ENCODE measurements around the gene HDAC8. TPM values are rescaled to one million over a fixed set of nuclear protein-coding genes. Genes with fewer than 3 reads are reported as not detected.
A peak's percentile ranks its signal among the peaks of the same experiment; 100 is the strongest.

HDAC8 gene
- total RNA-seq, 4 donors from 2014 or later: 16.3 to 27.0 (median 20.2) TPM

- H3K9me3 ChIP-seq: no peaks in the 10 kb centered on the region
- TF ChIP-seq POLR2AphosphoS5 (IDR thresholded peaks at IDR 0.05) (no peak), POLR2A (IDR thresholded peaks at IDR 0.05) (no peak), CTCF (IDR thresholded peaks at IDR 0.05) (no peak), EP300 (IDR thresholded peaks at IDR 0.05) (no peak)
- H3K36me3 ChIP-seq: no peaks in the 10 kb centered on the region
- peak overlapping the region; percentile 61 for H3K4me3 ChIP-seq
- H3K27me3 ChIP-seq: peaks cover 26% of the 10 kb centered on the region
- 23% methylated on average over 14 of the region's 15 CpGs for WGBS
- peaks cover 39% of the 10 kb centered on the region for H3K4me1 ChIP-seq
- no peak overlapping the region for H3K27ac ChIP-seq
- no peak for DNase-seq (ENCODE audit: low spot score in 2 of 2)
Observed at GRCh38 chrX:72309297-72310071, 263.2 kb downstream of the HDAC8 start.

GRCh38 chrX:72308566-72309296, 263.9 kb downstream of the HDAC8 start:
- no peak for DNase-seq (ENCODE audit: low spot score in 2 of 2)
- Histone ChIP-seq H3K9me3 (no peaks in the 10 kb centered on the region), H3K27me3 (peaks cover 26% of the 10 kb centered on the region), H3K4me3 (peak overlapping the region; percentile 61), H3K27ac (no peak overlapping the region), H3K36me3 (no peaks in the 10 kb centered on the region), H3K4me1 (peaks cover 39% of the 10 kb centered on the region)
- TF ChIP-seq POLR2A (IDR thresholded peaks at IDR 0.05) (no peak), CTCF (IDR thresholded peaks at IDR 0.05) (no peak), EP300 (IDR thresholded peaks at IDR 0.05) (no peak), POLR2AphosphoS5 (IDR thresholded peaks at IDR 0.05) (no peak)
- WGBS: 18% methylated on average over 22 of the region's 24 CpGs

- Histone ChIP-seq H3K4me1 (peaks cover 39% of the 10 kb centered on the region), H3K4me3 (peak overlapping the region; percentile 61), H3K27me3 (peaks cover 26% of the 10 kb centered on the region), H3K27ac (no peak overlapping the region), H3K9me3 (no peaks in the 10 kb centered on the region), H3K36me3 (no peaks in the 10 kb centered on the region)
- DNase-seq (ENCODE audit: low spot score in 2 of 2): no peak
- no peak for TF ChIP-seq EP300 (IDR thresholded peaks at IDR 0.05)
- no peak for TF ChIP-seq POLR2AphosphoS5 (IDR thresholded peaks at IDR 0.05)
- no peak for TF ChIP-seq CTCF (IDR thresholded peaks at IDR 0.05)
- TF ChIP-seq POLR2A (IDR thresholded peaks at IDR 0.05): no peak
- 24% methylated on average over 11 of the region's 11 CpGs for WGBS
Observed at GRCh38 chrX:72308209-72308565, 264.5 kb downstream of the HDAC8 start.

- DNase-seq (ENCODE audit: low spot score in 2 of 2): no peak
- H3K9me3 ChIP-seq: no peaks in the 10 kb centered on the region
- H3K27ac ChIP-seq: no peak overlapping the region
- H3K27me3 ChIP-seq: peaks cover 26% of the 10 kb centered on the region
- TF ChIP-seq CTCF (IDR thresholded peaks at IDR 0.05): no peak
- no peak for TF ChIP-seq POLR2A (IDR thresholded peaks at IDR 0.05)
- no peak for TF ChIP-seq POLR2AphosphoS5 (IDR thresholded peaks at IDR 0.05)
- no peak for TF ChIP-seq EP300 (IDR thresholded peaks at IDR 0.05)
- 14% methylated on average over 13 of the region's 17 CpGs for whole genome bisulfite sequencing
- peak overlapping the region; percentile 61 for H3K4me3 ChIP-seq
- H3K4me1 ChIP-seq: peaks cover 39% of the 10 kb centered on the region
- H3K36me3 ChIP-seq: no peaks in the 10 kb centered on the region
Observed at GRCh38 chrX:72307646-72308051, 265.0 kb downstream of the HDAC8 start.

All from suprapubic skin (tissue), 4 donors.